ENCODE data around the gene PRAMEF5.
"Not testable (repeated sequence)": the region's sequence is repeated elsewhere in the genome, so short reads cannot be mapped to it uniquely, and the experiment has no call there.

DNA sequence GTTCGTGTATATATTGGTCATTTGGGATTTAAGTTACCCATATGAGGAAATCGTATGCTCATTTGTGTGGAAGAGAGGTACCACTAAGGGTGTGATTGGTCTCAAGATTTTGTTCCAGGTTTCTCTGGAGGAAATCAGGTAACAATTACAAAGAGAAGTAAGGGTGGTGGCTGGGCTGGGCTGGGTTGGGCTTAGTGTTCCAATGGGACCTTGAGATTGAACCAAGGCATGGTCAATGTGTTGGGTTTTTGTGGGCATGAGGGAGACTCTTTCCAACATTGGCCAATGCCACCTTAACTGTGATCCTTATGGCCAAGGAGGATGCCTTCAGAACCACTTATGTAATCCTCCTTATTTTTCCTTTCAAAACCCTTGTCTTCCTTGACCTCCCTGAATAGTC, 23.4 kb upstream of the PRAMEF5 start:
- not testable (repeated sequence) for TF ChIP-seq CTCF, POLR2A (IDR thresholded peaks at IDR 0.05)
